HepG2 (cell line): ENCODE results near the gene ADAMTS16. TPM values are rescaled to one million over a fixed set of nuclear protein-coding genes. Genes with fewer than 3 reads are reported as not detected.

Experiments used
- ATAC-seq: fragments of 200-7000 bp; cut with Tn5 transposase; 3 replicates; pipeline ENCODE4 v1.9.1; 2020; ENCODE audit warnings: mild to moderate bottlenecking, moderate library complexity
- BruUV-seq: library from RNA; stranded (reverse); fragments of 400-500 nt; replicated peaks from 2 replicates; lab custom pipeline; 2021; lab: Mats Ljungman, UMichigan
- CTCF ChIA-PET: fragments of 300-600 bp; formaldehyde crosslinking; extraction: SDS; loops from one replicate; lab custom pipeline; 2021; ENCODE audit warnings: low total read pairs, inconsistent platforms, low intra/inter-chr PET ratio; lab: Yijun Ruan, JAX
- POLR2A ChIA-PET: fragments of 350-600 bp; sonication (Branson Sonifier 250); formaldehyde crosslinking; loops from one replicate; lab custom pipeline; 2020; ENCODE audit warnings: antibody characterized with exemption, inconsistent platforms; lab: Yijun Ruan, JAX
- DNase-seq: peaks from one replicate; pipeline ENCODE4 v3.0.0-alpha.2; 2015; ENCODE audit warnings: low spot score
- FAIRE-seq: peaks from 3 replicates; lab custom pipeline; 2011; peaks lifted over from hg19 to GRCh38; lab: Jason Lieb, UNC
- H2AFZ ChIP-seq: one replicate; pipeline ENCODE4 v1.6.1; 2011; ENCODE audit warnings: low read length, inconsistent platforms
- H3K27ac ChIP-seq: fragments of 300-600 bp; 3 replicates; pipeline ENCODE4 v1.8.0; 2011; ENCODE audit warnings: mixed run types, mild to moderate bottlenecking, mixed read lengths, low read length, inconsistent platforms; ENCODE audit not compliant: insufficient read depth; ENCODE audit errors: extremely low read length
- H3K27me3 ChIP-seq, 2 experiments: fragments of 200-600 bp in 1 of 2; 2 replicates in 1 of 2; 3 replicates in 1 of 2; pipeline versions ENCODE4 v1.6.0 to v1.8.0; 2011; ENCODE audit warnings: low read length in 2 of 2, mild to moderate bottlenecking in 2 of 2, moderate library complexity in 2 of 2, inconsistent platforms in 1 of 2; ENCODE audit not compliant: insufficient read depth in 2 of 2, control insufficient read depth in 1 of 2
- H3K36me3 ChIP-seq, 2 experiments: fragments of 200-600 bp in 1 of 2; replicated peaks in 1 of 2; 2 replicates in 1 of 2; 3 replicates in 1 of 2; pipeline versions ENCODE4 v1.5.1 to v1.8.0; 2011; ENCODE audit warnings: low read length in 2 of 2, inconsistent platforms in 1 of 2; ENCODE audit not compliant: insufficient read depth in 2 of 2, control insufficient read depth in 1 of 2
- H3K4me1 ChIP-seq: 2 replicates; pipeline ENCODE4 v1.5.1; 2012; ENCODE audit warnings: low read length, inconsistent platforms; ENCODE audit not compliant: insufficient read depth
- H3K4me2 ChIP-seq: 2 replicates; pipeline ENCODE4 v1.6.0; 2011; ENCODE audit warnings: low read depth, low read length, inconsistent platforms
- H3K4me3 ChIP-seq, 3 experiments: fragments of 200-600 bp in 1 of 3; sonication (generic), shearing (Covaris generic) in 1 of 3; replicated peaks in 1 of 3; 2 replicates each; pipeline ENCODE4 v1.5.1; 2011 to 2016; ENCODE audit warnings: low read length in 3 of 3, inconsistent platforms in 2 of 3, low read depth in 2 of 3, mild to moderate bottlenecking in 2 of 3, control low read depth in 1 of 3, mixed read lengths in 1 of 3; ENCODE audit not compliant: insufficient read depth in 1 of 3
- H3K79me2 ChIP-seq: one replicate; pipeline ENCODE4 v1.6.1; 2011; ENCODE audit warnings: low read length, inconsistent platforms; ENCODE audit not compliant: insufficient read depth
- H3K9ac ChIP-seq: 2 replicates; pipeline ENCODE4 v1.6.0; 2011; ENCODE audit warnings: mild to moderate bottlenecking, low read depth, low read length, inconsistent platforms; ENCODE audit not compliant: insufficient read depth
- H3K9me3 ChIP-seq: 2 replicates; pipeline ENCODE4 v1.5.1; 2012; ENCODE audit warnings: mild to moderate bottlenecking, low read length
- H4K20me1 ChIP-seq: 2 replicates; pipeline ENCODE4 v1.6.0; 2011; ENCODE audit warnings: inconsistent platforms, mild to moderate bottlenecking, low read length, moderate library complexity; ENCODE audit not compliant: insufficient read depth
- BCLAF1 ChIP-seq: fragments of 450-650 bp; IDR thresholded peaks from 2 replicates; pipeline ENCODE4 v1.6.1; 2017; ENCODE audit warnings: mild to moderate bottlenecking
- FLYWCH1 ChIP-seq: sonication (generic); formaldehyde crosslinking; IDR thresholded peaks from 2 replicates; pipeline ENCODE4 v1.8.1; 2023; ENCODE audit warnings: mild to moderate bottlenecking, missing genetic modification reagents
- FOXJ3 ChIP-seq: sonication (generic); formaldehyde crosslinking; IDR thresholded peaks from 2 replicates; pipeline ENCODE4 v1.4.0; 2020; ENCODE audit warnings: missing genetic modification reagents, mild to moderate bottlenecking, borderline replicate concordance
- IKZF1 ChIP-seq: fragments of 450-650 bp; IDR thresholded peaks from 2 replicates; pipeline ENCODE4 v1.7.1; 2016
- KAT8 ChIP-seq: IDR thresholded peaks from 2 replicates; pipeline ENCODE4 v1.6.1; 2016; ENCODE audit warnings: missing genetic modification reagents, missing compliant biosample characterization
- MXD4 ChIP-seq: IDR thresholded peaks from 2 replicates; pipeline ENCODE4 v1.6.1; 2016; ENCODE audit warnings: mild to moderate bottlenecking, missing biosample characterization, missing genetic modification reagents
- NR3C1 ChIP-seq: sonication (generic); formaldehyde crosslinking; IDR thresholded peaks from 2 replicates; pipeline ENCODE4 v1.4.0; 2020; ENCODE audit warnings: missing genetic modification reagents
- ZBTB38 ChIP-seq: sonication (generic); formaldehyde crosslinking; IDR thresholded peaks from 2 replicates; pipeline ENCODE4 v1.5.1; 2020; ENCODE audit warnings: mild to moderate bottlenecking, missing genetic modification reagents
- ZBTB44 ChIP-seq: sonication (generic); formaldehyde crosslinking; IDR thresholded peaks from 2 replicates; pipeline ENCODE4 v1.4.0; 2020; ENCODE audit warnings: missing genetic modification reagents
- ZFP41 ChIP-seq: sonication (generic); formaldehyde crosslinking; IDR thresholded peaks from 2 replicates; pipeline ENCODE4 v1.4.0; 2020; ENCODE audit warnings: mild to moderate bottlenecking, missing genetic modification reagents, borderline replicate concordance
- ZNF503 ChIP-seq: sonication (generic); formaldehyde crosslinking; IDR thresholded peaks from 2 replicates; pipeline ENCODE4 v1.4.0; 2020; ENCODE audit warnings: missing genetic modification reagents
- ZNF550 ChIP-seq: sonication (generic); formaldehyde crosslinking; IDR thresholded peaks from 2 replicates; pipeline ENCODE4 v1.4.0; 2020; ENCODE audit warnings: mild to moderate bottlenecking, missing genetic modification reagents, borderline replicate concordance
- ZNF567 ChIP-seq: sonication (generic); formaldehyde crosslinking; IDR thresholded peaks from 2 replicates; pipeline ENCODE4 v1.8.1; 2023; ENCODE audit warnings: mild to moderate bottlenecking, missing genetic modification reagents, borderline replicate concordance
- ZNF569 ChIP-seq: sonication (generic); formaldehyde crosslinking; IDR thresholded peaks from 2 replicates; pipeline ENCODE4 v1.5.0; 2020; ENCODE audit warnings: mild to moderate bottlenecking, missing genetic modification reagents, moderate library complexity, borderline replicate concordance
- ZNF780A ChIP-seq: sonication (generic); formaldehyde crosslinking; IDR thresholded peaks from 2 replicates; pipeline ENCODE4 v1.8.0; 2022; ENCODE audit warnings: mild to moderate bottlenecking, missing genetic modification reagents, moderate library complexity
- WGBS: methylation state at CpG from one replicate; pipeline ENCODE4 v1.1.6; 2017; ENCODE audit warnings: low lambda C conversion rate; 5-methylcytosine and 5-hydroxymethylcytosine counted together
- in situ Hi-C: cut with HindIII; loops from 2 replicates; pipeline ENCODE4 v1.10.0; 2017; ENCODE audit warnings: low pct_unique_long_range_greater_than_20kb; ENCODE audit not compliant: extremely low pct_ligation_motif_present
- intact Hi-C: fragments of 100-400 bp; cut with micrococcal nuclease; formaldehyde crosslinking; loops from one replicate; pipeline ENCODE4 v1.10.0; 2022; ENCODE audit not compliant: unreplicated experiment
- polyA plus RNA-seq, 8 experiments: library from polyadenylated mRNA; depleted of rRNA in 3 of 8; stranded (reverse) in 7 of 8; unstranded in 1 of 8; fragments of >200 nt; fragmentation: Illumina TruSeq in 4 of 8; extraction: Trizol in 4 of 8; gene quantifications; 2 replicates each; pipeline versions ENCODE4 v1.2.1 to v1.2.3, GENCODE V29; 2011 to 2016; ENCODE audit warnings: low read depth in 4 of 8, missing spikeins in 1 of 8, mixed read lengths in 1 of 8; ENCODE audit not compliant: insufficient read depth in 1 of 8
- total RNA-seq, 5 experiments: library from RNA; depleted of rRNA; stranded (reverse); fragments of >200 nt; fragmentation: Illumina TruSeq; extraction: Trizol; gene quantifications; 2 replicates each; pipeline ENCODE4 v1.2.3, GENCODE V29; 2016; ENCODE audit warnings: low read depth in 1 of 5

The ADAMTS16 gene
- total and polyA plus RNA-seq, 2 of the 13 experiments (the other 11 are each of a cell fraction or from before 2014, with no cell fraction given), result 0.02 to 0.03 TPM

- Histone ChIP-seq H2AFZ (no peak overlapping the region), H3K27me3 (no peaks in the 10 kb centered on the region), H3K27ac (no peak overlapping the region), H3K4me3 (no peak overlapping the region), H3K9me3 (peaks cover 8% of the 10 kb centered on the region; the same call in 1 of the 2 replicates)
- POLR2A ChIA-PET, result no interaction called here
- no peak for FAIRE-seq
- no peak for TF ChIP-seq FLYWCH1 (CRISPR knock-in tag)
- no peak for TF ChIP-seq ZBTB44 (CRISPR knock-in tag)
- TF ChIP-seq BCLAF1, result no peak
- TF ChIP-seq ZFP41, result no peak
- no peak for TF ChIP-seq ZNF550 (CRISPR knock-in tag)
- TF ChIP-seq ZBTB38, result no peak
- no peak for TF ChIP-seq MXD4 (CRISPR knock-in tag)
- no peak for TF ChIP-seq ZNF780A (CRISPR knock-in tag)
- no peak for TF ChIP-seq ZNF569 (CRISPR knock-in tag)
- no peak for TF ChIP-seq KAT8 (CRISPR knock-in tag)
- no peak for TF ChIP-seq ZNF567 (CRISPR knock-in tag)
- no peak for TF ChIP-seq ZNF503 (CRISPR knock-in tag)
- TF ChIP-seq IKZF1, result no peak
- TF ChIP-seq NR3C1 (CRISPR knock-in tag), result no peak
- no peak for TF ChIP-seq FOXJ3 (CRISPR knock-in tag)
- TF ChIP-seq, all 625 proteins: peak for 0
- no TSS peak for BruUV-seq
- Histone ChIP-seq H3K4me1 (peaks cover 16% of the 10 kb centered on the region), H3K79me2 (no peaks in the 10 kb centered on the region), H4K20me1 (no peaks in the 10 kb centered on the region), H3K4me2 (no peak overlapping the region), H3K9ac (no peak overlapping the region), H3K36me3 (no peaks in the 10 kb centered on the region)
- no peak for DNase-seq
- CTCF ChIA-PET, result no interaction called here
- ATAC-seq, result no peak
- intact Hi-C loops, result no loop called here
- in situ Hi-C loops, result no loop called here
- 22% methylated on average over 4 of the region's 15 CpGs for WGBS
These were observed 163.1 kb downstream of the ADAMTS16 start for GRCh38 chr5:5303242-5303641.
